ENCODE data around the gene C20orf204. TPM values are rescaled to one million over a fixed set of nuclear protein-coding genes. Genes with fewer than 3 reads are reported as not detected.

C20orf204 gene
- total and polyA plus RNA-seq, 2 of the 8 experiments (the other 6 are each of a cell fraction or from before 2014, with no cell fraction given), result 0.39 to 0.52 TPM

- H3K79me2 ChIP-seq (ENCODE audit: control insufficient read depth in 1 of 2, insufficient read depth in 2 of 2, low read length in 2 of 2), result no peaks in the 10 kb centered on the region
- H4K8ac ChIP-seq (ENCODE audit: extremely low read depth, insufficient read depth, low read length), result no peak overlapping the region
- CTCF ChIA-PET (ENCODE audit: partially characterized antibody), result interaction anchor here (0.6 to 12.9 kb wide), 2 partner anchors 19 to 880 kb away, joined by 3 to 139 read pairs; partner anchors contain the start of genes SOX18 and TCEA2
- POLR2A ChIA-PET (ENCODE audit: partially characterized antibody), result interaction anchor here (1.6 kb wide), 1 partner anchor 36 kb away, joined by 5 read pairs; no protein-coding TSS in a partner anchor
- H3K4me2 ChIP-seq (ENCODE audit: insufficient read depth in 1 of 2, low read depth in 2 of 2, low read length in 2 of 2), result no peak overlapping the region
- no peak overlapping the region for H4K5ac ChIP-seq (ENCODE audit: insufficient read length, low read depth, low read length)
- H3K27ac ChIP-seq (ENCODE audit: low read depth, low read length), result no peak overlapping the region
- no peak overlapping the region for H3K9ac ChIP-seq (replicated peaks in 1 of 4; ENCODE audit: extremely low read depth in 1 of 4, low read depth in 3 of 4, low read length in 3 of 4)
- no peak overlapping the region for H2BK20ac ChIP-seq (ENCODE audit: low read length)
- H3K18ac ChIP-seq (ENCODE audit: extremely low read depth, low read length), result no peak overlapping the region
- TF ChIP-seq RBBP5 (IDR thresholded peaks at IDR 0.05; ENCODE audit: borderline replicate concordance, low read depth, low read length) (no peak), TCF12 (IDR thresholded peaks at IDR 0.05; ENCODE audit: low read depth, low read length) (no peak), CHD2 (IDR thresholded peaks at IDR 0.05; ENCODE audit: low read length) (no peak), SUZ12 (IDR thresholded peaks at IDR 0.05; ENCODE audit: low read length) (no peak)
- no peak overlapping the region for H2AFZ ChIP-seq (ENCODE audit: low read length)
- H3K4ac ChIP-seq (replicated peaks; ENCODE audit: insufficient read length, low read depth, low read length), result no peak overlapping the region
- H3K36me3 ChIP-seq (ENCODE audit: control insufficient read depth in 2 of 4, insufficient read depth in 4 of 4, low read length in 3 of 4), result peaks cover 0 to 8% (median 3%) of the 10 kb centered on the region in 4 experiments; a peak in 3 of 8 replicates
- no peak overlapping the region for H3K4me3 ChIP-seq (ENCODE audit: extremely low read depth in 1 of 4, insufficient read depth in 2 of 4, low read depth in 3 of 4, low read length in 4 of 4)
- 0 out of 2 replicates have a peak, but pooled peaks cover 3% of the 10 kb centered on the region for H3K79me1 ChIP-seq (ENCODE audit: low read depth, low read length)
- peaks cover 0 to under 1% (median under 1%) of the 10 kb centered on the region in 4 experiments; a peak in 2 of 7 replicates for H3K27me3 ChIP-seq (replicated peaks in 1 of 4; ENCODE audit: control insufficient read depth in 3 of 4, extremely low read depth in 1 of 4, insufficient read depth in 3 of 4, low read length in 3 of 4)
- H3K23ac ChIP-seq (ENCODE audit: insufficient read length), result no peak overlapping the region
- H2BK5ac ChIP-seq (ENCODE audit: low read depth, low read length), result no peak overlapping the region
- no peak overlapping the region for H2AK5ac ChIP-seq (ENCODE audit: low read depth, low read length)
- peaks cover 0 to 8% of the 10 kb centered on the region in 2 experiments for H4K20me1 ChIP-seq (replicated peaks in 1 of 2; ENCODE audit: control insufficient read depth in 1 of 2, insufficient read depth in 2 of 2, low read length in 2 of 2)
- WGBS, 2 experiments (ENCODE audit: extremely low coverage in 1 of 2, insufficient coverage in 1 of 2, insufficient read length in 1 of 2, insufficient replicate concordance in 2 of 2, low coverage in 1 of 2, low lambda C conversion rate in 2 of 2, missing lambda C conversion rate in 1 of 2), result 94% methylated on average over 7 of the region's 8 CpGs; no CpG with 5 or more reads in 1 of the 2 experiments
- no peak overlapping the region for H3K14ac ChIP-seq (ENCODE audit: insufficient read length)
- no peak overlapping the region for H2BK12ac ChIP-seq (ENCODE audit: low read depth, low read length)
- no peak overlapping the region for H2BK15ac ChIP-seq (ENCODE audit: low read length)
- no peak overlapping the region for H3K56ac ChIP-seq (replicated peaks; ENCODE audit: insufficient read length, low read depth, low read length)
- no peak overlapping the region for H4K91ac ChIP-seq (replicated peaks; ENCODE audit: insufficient read length, low read length)
- H3K23me2 ChIP-seq (ENCODE audit: low read depth, low read length), result peaks cover 6% of the 10 kb centered on the region; the same call in 1 of the 2 replicates
- no peak for FAIRE-seq
- H3K9me3 ChIP-seq (ENCODE audit: insufficient read depth in 2 of 2, low read depth in 1 of 2, low read length in 1 of 2), result no peaks in the 10 kb centered on the region
- H3K4me1 ChIP-seq (replicated peaks in 1 of 4; ENCODE audit: control insufficient read depth in 3 of 4, insufficient read depth in 4 of 4, low read length in 3 of 4), result peaks cover 0 to 13% (median 7%) of the 10 kb centered on the region in 4 experiments; a peak in 4 of 7 replicates
- no peak for DNase-seq (ENCODE audit: low read depth in 1 of 2, low spot score in 2 of 2)
- H2BK120ac ChIP-seq (replicated peaks; ENCODE audit: low read depth, low read length), result no peak overlapping the region
Observed at GRCh38 chr20:64074963-64075362, 39.0 kb downstream of the C20orf204 start.
